K562 (cell line): ENCODE measurements around the gene CERS4.

ENCODE experiments used
- CHD2 ChIP-seq: IDR thresholded peaks from 2 replicates; pipeline ENCODE4 v1.6.1; 2011; ENCODE audit warnings: low read depth, low read length
- ELK1 ChIP-seq: sonication (generic); formaldehyde crosslinking; IDR thresholded peaks from 2 replicates; pipeline ENCODE4 v1.8.1; 2022; ENCODE audit warnings: missing genetic modification reagents
- EP300 ChIP-seq: IDR thresholded peaks from 2 replicates; pipeline ENCODE4 v1.6.1; 2012; ENCODE audit warnings: low read length, improper control_type of control experiment
- EZH2 ChIP-seq: IDR thresholded peaks from 2 replicates; pipeline ENCODE4 v1.6.1; 2012; ENCODE audit warnings: low read depth, mild to moderate bottlenecking, inconsistent platforms, low read length, borderline replicate concordance
- GMEB1 ChIP-seq: fragments of 250-450 bp; sonication (Bioruptor Pico); IDR thresholded peaks from 2 replicates; pipeline ENCODE4 v1.4.0; 2020; ENCODE audit warnings: mild to moderate bottlenecking
- ILK ChIP-seq: fragments of 450-650 bp; IDR thresholded peaks from 2 replicates; pipeline ENCODE4 v1.6.1; 2016; ENCODE audit warnings: missing genetic modification characterization, low read depth, mild to moderate bottlenecking, missing compliant biosample characterization, moderate library complexity, borderline replicate concordance
- KDM5B ChIP-seq: fragments of 200-600 bp; sonication (generic); IDR thresholded peaks from 2 replicates; pipeline ENCODE4 v1.6.1; 2012; ENCODE audit warnings: low read depth, mild to moderate bottlenecking, moderate library complexity, low read length, control low read depth, inconsistent platforms; ENCODE audit not compliant: insufficient replicate concordance
- PHF20 ChIP-seq: fragments of 450-650 bp; IDR thresholded peaks from 2 replicates; pipeline ENCODE4 v1.6.1; 2018; ENCODE audit not compliant: partially characterized antibody
- TEAD2 ChIP-seq: fragments of 450-650 bp; IDR thresholded peaks from 2 replicates; pipeline ENCODE4 v1.6.1; 2016; ENCODE audit warnings: missing genetic modification characterization, control low read depth, missing compliant biosample characterization
- ZNF121 ChIP-seq: sonication (generic); formaldehyde crosslinking; conservative IDR thresholded peaks from 2 replicates; pipeline ENCODE4 v1.8.0; 2022; ENCODE audit warnings: missing genetic modification reagents
- ZNF232 ChIP-seq: sonication (generic); formaldehyde crosslinking; IDR thresholded peaks from 2 replicates; pipeline ENCODE4 v1.8.0; 2022; ENCODE audit warnings: mild to moderate bottlenecking, missing genetic modification reagents
- ZNF449 ChIP-seq: fragments of 250-450 bp; sonication (Bioruptor Pico); IDR thresholded peaks from 2 replicates; pipeline ENCODE4 v1.8.0; 2022; ENCODE audit warnings: moderate library complexity, mild to moderate bottlenecking, inconsistent platforms

DNA sequence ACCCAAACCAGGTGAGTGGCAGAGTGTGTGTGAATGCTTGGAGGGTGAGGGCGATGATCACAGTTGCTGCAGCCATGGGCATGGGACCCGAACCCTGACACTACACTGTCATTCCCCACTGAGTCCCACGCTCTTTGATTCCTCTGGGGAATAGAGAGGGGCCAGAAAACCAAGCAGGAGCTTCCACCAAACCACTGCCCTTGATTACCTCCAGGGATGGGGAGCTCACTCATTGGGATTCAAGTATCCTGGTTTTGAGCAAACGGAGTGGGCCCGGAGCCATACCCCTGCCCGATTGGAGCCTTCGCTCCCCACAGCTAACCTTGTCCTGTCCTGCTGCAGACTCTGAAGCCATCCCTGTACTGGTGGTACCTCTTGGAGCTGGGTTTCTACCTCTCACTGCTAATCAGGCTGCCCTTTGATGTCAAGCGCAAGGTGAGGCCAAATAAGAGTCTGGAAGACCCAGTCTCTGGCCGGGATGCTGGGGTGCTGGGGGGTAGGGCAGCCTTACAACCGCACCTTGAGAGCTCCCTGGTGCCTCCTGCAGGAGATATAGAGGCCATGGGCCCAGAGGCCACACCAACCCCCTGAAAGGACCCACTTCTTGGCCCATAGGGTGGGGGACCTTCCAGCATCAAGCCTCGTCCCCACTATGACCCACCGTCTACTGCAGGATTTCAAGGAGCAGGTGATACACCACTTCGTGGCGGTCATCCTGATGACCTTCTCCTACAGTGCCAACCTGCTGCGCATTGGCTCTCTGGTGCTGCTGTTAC, 47.3 kb downstream of the CERS4 start:
- no peak for TF ChIP-seq ILK (tag)
- TF ChIP-seq GMEB1 (CRISPR knock-in tag), result no peak
- TF ChIP-seq PHF20, result no peak
- TF ChIP-seq ZNF232 (CRISPR knock-in tag), result no peak
- no peak for TF ChIP-seq CHD2
- no peak for TF ChIP-seq ZNF121 (CRISPR knock-in tag)
- no peak for TF ChIP-seq ZNF449 (CRISPR knock-in tag)
- TF ChIP-seq EZH2, result no peak
- TF ChIP-seq TEAD2 (tag), result no peak
- TF ChIP-seq EP300, result no peak
- TF ChIP-seq ELK1 (CRISPR knock-in tag), result no peak
- TF ChIP-seq KDM5B, result no peak
